Measurements from ENCODE around the gene EREG.

EREG gene, protein sequence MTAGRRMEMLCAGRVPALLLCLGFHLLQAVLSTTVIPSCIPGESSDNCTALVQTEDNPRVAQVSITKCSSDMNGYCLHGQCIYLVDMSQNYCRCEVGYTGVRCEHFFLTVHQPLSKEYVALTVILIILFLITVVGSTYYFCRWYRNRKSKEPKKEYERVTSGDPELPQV

DNA sequence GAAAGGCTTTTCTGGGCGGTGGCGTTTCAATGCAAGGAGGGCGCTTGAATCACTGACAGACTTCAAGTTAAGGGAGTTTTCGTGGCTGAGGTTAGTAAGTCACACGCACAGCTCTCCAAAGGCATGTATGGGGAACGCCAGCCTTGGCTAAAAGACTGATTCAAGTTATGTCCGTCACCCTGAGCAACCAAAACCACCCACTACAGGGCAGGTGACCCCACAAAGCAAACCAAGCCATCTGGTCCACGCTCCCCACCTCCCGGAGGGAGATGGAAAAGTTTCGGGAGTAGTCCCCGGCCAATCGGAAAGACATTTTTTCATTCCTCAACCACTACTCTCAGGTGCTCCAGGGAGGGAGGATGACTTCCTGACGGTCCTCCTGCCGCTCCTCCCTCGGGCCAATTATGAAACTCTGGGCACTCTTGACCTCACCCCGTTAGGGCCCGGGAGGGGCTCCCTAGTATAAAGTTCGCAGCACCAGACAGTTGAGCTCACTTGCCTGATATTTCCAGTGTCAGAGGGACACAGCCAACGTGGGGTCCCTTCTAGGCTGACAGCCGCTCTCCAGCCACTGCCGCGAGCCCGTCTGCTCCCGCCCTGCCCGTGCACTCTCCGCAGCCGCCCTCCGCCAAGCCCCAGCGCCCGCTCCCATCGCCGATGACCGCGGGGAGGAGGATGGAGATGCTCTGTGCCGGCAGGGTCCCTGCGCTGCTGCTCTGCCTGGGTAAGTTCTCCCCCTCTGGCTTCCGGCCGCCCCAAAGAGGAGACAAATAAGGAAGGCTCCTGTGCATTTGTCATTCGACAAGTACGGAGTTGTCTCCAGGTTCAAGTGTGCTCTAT is at the start of gene EREG:
Gene EREG, plus strand, starts transcription at position 494 of the 840 bp plus-strand sequence. Its CDS starts 164 bp downstream, at position 658.
- TF ChIP-seq, protein P1, sequence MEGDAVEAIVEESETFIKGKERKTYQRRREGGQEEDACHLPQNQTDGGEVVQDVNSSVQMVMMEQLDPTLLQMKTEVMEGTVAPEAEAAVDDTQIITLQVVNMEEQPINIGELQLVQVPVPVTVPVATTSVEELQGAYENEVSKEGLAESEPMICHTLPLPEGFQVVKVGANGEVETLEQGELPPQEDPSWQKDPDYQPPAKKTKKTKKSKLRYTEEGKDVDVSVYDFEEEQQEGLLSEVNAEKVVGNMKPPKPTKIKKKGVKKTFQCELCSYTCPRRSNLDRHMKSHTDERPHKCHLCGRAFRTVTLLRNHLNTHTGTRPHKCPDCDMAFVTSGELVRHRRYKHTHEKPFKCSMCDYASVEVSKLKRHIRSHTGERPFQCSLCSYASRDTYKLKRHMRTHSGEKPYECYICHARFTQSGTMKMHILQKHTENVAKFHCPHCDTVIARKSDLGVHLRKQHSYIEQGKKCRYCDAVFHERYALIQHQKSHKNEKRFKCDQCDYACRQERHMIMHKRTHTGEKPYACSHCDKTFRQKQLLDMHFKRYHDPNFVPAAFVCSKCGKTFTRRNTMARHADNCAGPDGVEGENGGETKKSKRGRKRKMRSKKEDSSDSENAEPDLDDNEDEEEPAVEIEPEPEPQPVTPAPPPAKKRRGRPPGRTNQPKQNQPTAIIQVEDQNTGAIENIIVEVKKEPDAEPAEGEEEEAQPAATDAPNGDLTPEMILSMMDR (IDR thresholded peaks at IDR 0.05): no peak

DNA sequence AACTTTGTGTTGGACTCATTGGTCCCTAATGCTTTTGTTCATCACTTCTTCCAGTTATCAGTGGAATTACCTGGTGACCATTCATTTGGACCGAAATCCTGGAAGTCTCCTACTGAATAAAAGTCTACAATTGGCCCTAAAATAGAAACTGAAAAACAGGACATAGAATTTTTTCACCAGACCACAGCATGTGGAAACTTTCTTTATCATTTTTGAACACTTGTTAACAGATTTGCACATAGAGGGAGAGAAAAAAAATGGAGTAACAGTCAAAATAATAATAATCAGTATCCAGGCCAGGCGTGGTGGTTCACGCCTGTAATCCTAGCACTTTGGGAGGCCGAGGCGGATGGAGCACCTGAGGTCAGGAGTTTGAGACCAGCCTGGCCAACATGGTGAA is 49.6 kb upstream of the EREG start:
- TF ChIP-seq, protein P1 (IDR thresholded peaks at IDR 0.05): no peak

DNA sequence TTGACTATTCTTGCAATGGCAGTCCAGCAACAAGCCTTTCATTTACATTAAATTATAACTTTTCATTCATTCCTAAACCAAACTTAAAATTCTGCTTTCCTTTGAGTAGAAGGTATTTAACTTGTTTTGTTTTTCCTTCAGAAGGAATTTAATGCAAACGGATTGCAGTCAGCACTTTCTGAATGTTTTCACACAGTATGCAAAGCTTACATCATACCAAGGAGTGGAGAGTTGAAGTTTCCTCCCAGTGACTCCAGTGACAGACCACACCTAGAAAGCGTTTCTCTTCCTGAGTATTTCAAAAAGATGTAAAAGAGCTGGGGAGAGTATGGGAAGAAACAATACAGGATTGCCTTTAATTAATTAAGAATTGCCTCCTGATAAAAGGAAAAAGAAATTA is 48.5 kb upstream of the EREG start:
- TF ChIP-seq, protein P1 (IDR thresholded peaks at IDR 0.05): no peak

DNA sequence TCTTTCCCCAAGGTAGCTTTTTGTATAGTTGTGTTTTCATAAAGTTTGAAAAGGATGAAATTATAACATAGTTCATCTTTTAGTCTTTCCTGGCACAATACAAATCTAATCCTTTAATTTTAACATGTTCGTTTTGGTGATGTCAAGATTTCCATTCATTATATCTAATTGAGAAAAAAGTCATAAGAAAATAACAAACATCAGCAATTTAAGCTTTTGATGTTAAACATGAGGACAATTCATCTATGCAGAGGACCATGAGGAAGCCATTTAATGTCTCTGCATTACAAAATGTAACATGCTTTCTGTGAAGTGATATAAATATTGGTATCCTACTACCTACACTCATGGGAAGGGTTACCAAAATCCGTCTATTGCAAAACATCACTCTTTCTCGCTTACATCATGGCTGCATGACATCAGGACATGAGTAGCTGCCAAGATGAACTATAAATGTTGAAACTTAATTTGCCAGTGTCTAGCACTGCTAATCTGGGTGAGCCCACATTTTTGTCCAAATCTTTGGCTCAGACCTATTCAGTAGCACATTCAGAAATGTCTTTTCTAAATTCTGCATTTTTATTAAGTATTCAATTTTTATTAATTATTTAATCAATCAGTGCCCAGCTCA is 47.2 kb upstream of the EREG start:
- TF ChIP-seq, protein P1 (IDR thresholded peaks at IDR 0.05): no peak

DNA sequence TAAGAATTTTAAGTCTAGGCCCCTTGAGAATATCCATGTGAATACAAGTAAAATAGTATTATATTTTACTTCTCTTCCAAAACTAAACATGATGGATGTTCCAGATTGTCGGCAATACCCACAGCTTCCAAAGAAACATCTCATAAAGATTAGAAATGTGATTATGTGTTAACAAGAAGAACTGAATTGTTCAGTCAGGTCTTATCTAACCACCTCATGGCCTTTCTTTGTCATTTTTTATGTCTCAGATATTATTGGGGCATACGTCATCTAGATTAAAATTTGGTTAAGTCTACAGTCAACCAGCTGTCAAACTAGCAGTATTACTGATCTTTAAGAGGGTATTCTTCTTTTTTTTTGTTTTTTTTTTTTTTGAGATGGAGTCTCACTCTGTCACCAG is 46.7 kb upstream of the EREG start:
- TF ChIP-seq, protein P1 (IDR thresholded peaks at IDR 0.05): no peak

DNA sequence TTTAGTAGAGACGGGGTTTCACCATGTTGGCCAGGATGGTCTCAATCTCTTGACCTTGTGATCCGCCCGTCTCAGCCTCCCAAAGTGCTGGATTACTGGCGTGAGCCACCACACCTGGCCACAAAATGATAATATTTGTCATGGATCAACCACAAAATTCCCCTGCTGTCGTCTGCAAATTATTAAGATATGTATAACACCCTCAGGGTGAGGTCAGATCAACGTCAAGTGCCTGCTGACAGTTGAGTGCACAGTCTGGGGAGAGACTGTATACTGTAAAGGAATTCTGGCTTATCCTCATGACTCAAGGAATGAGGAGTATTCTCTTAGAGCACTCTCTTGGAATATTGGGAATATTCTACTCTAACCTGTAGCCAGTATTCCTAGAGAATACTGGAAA is 45.5 kb upstream of the EREG start:
- TF ChIP-seq, protein P1 (IDR thresholded peaks at IDR 0.05): no peak

DNA sequence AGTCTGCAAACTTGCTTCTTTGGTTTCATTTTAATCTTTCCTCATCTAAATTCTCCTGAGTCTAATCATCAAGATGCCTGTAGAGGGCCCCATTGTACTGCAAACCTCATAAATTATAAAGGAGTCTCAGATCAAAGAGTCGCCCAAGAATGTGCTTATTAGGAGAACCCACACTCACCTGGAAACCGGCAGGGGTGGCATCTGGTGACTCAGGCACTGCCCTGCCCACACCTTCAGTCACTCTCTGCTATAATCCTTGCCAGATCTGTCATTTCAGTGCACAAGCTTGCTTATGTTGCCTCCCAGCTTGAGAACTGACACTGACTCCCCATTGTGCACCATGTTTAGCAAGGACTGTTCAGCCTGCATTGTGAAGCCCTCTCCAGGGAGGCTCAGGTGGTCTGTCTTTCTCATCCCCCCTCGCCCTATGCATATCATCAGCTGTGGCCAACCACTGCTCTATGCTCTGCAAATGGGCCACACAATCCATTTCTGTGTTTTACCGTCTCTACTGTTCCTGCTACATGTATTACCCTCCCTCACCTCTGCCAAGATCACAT is 44.3 kb upstream of the EREG start:
- TF ChIP-seq, protein P1 (IDR thresholded peaks at IDR 0.05): peak; percentile 60

Measured in LNCAP (cell line).